ENCODE measurements around the gene TLX1.

The TLX1 gene

GRCh38 chr10:101130984-101131961 lies at the start of gene TLX1:
TSS of gene TLX1 (plus strand) at chr10:101131300. CDS start at chr10:101131542, 242 bp downstream.
- DNase-seq (ENCODE audit: low spot score), result no peak

- no peak for DNase-seq (ENCODE audit: low spot score)
Observed at GRCh38 chr10:101085846-101086245, 45.3 kb upstream of the TLX1 start.

- no peak for DNase-seq (ENCODE audit: low spot score)
Observed at GRCh38 chr10:101087376-101087775, 43.7 kb upstream of the TLX1 start.

GRCh38 chr10:101087965-101088364 lies 43.1 kb upstream of the TLX1 start:
- DNase-seq (ENCODE audit: low spot score), result no peak

GRCh38 chr10:101089520-101090299 lies 41.4 kb upstream of the TLX1 start:
- DNase-seq (ENCODE audit: low spot score), result no peak

GRCh38 chr10:101090597-101090996 lies 40.5 kb upstream of the TLX1 start:
- DNase-seq (ENCODE audit: low spot score), result no peak

GRCh38 chr10:101091546-101092290 lies 39.4 kb upstream of the TLX1 start:
- DNase-seq (ENCODE audit: low spot score), result no peak

GRCh38 chr10:101092881-101093354 lies 38.2 kb upstream of the TLX1 start:
- DNase-seq (ENCODE audit: low spot score), result no peak

- DNase-seq (ENCODE audit: low spot score), result no peak
Observed at GRCh38 chr10:101094121-101094879, 36.8 kb upstream of the TLX1 start.

- DNase-seq (ENCODE audit: low spot score), result no peak
Observed at GRCh38 chr10:101095004-101095403, 36.1 kb upstream of the TLX1 start.

GRCh38 chr10:101095550-101096213 lies 35.4 kb upstream of the TLX1 start:
- DNase-seq (ENCODE audit: low spot score), result peak; percentile 46

GRCh38 chr10:101096378-101096777 lies 34.7 kb upstream of the TLX1 start:
- DNase-seq (ENCODE audit: low spot score), result no peak

- DNase-seq (ENCODE audit: low spot score), result no peak
Observed at GRCh38 chr10:101097881-101098280, 33.2 kb upstream of the TLX1 start.

- no peak for DNase-seq (ENCODE audit: low spot score)
Observed at GRCh38 chr10:101099901-101100300, 31.2 kb upstream of the TLX1 start.

- DNase-seq (ENCODE audit: low spot score), result no peak
Observed at GRCh38 chr10:101101372-101101881, 29.7 kb upstream of the TLX1 start.

- no peak for DNase-seq (ENCODE audit: low spot score)
Observed at GRCh38 chr10:101103430-101103829, 27.7 kb upstream of the TLX1 start.

GRCh38 chr10:101106351-101106750 lies 24.7 kb upstream of the TLX1 start:
- no peak for DNase-seq (ENCODE audit: low spot score)

GRCh38 chr10:101107771-101108170 lies 23.3 kb upstream of the TLX1 start:
- no peak for DNase-seq (ENCODE audit: low spot score)

GRCh38 chr10:101110856-101111523 lies 20.1 kb upstream of the TLX1 start:
- no peak for DNase-seq (ENCODE audit: low spot score)

GRCh38 chr10:101111547-101111946 lies 19.6 kb upstream of the TLX1 start:
- no peak for DNase-seq (ENCODE audit: low spot score)

All from Ammon's horn (tissue), 1 donor.